Stimulated activated naive CD8-positive, alpha-beta T cell treated with anti-CD3 and anti-CD28 coated beads, Interleukin-15, Interleukin-2, amounts not matched to agents 100 ng/mL and 50 ng/mL, for 24 hours (primary cell): ENCODE results near the gene ATXN1.
A peak's percentile ranks its signal among the peaks of the same experiment; 100 is the strongest.

ENCODE experiments used
- H3K27ac Mint-ChIP-seq: one replicate; pipeline ENCODE4 v1.8.0; 2021; ENCODE audit warnings: mild to moderate bottlenecking, mixed read lengths
- H3K27me3 Mint-ChIP-seq: one replicate; pipeline ENCODE4 v1.8.0; 2021; ENCODE audit warnings: mixed read lengths
- H3K36me3 Mint-ChIP-seq: one replicate; pipeline ENCODE4 v1.8.0; 2021; ENCODE audit warnings: low read depth, mixed read lengths
- H3K4me1 Mint-ChIP-seq: one replicate; pipeline ENCODE4 v1.8.0; 2021; ENCODE audit warnings: low read depth, mixed read lengths
- H3K4me3 Mint-ChIP-seq: one replicate; pipeline ENCODE4 v1.8.0; 2021; ENCODE audit warnings: mild to moderate bottlenecking, mixed read lengths
- H3K9me3 Mint-ChIP-seq: one replicate; pipeline ENCODE4 v1.8.0; 2021; ENCODE audit warnings: mixed read lengths

ATXN1 gene

DNA sequence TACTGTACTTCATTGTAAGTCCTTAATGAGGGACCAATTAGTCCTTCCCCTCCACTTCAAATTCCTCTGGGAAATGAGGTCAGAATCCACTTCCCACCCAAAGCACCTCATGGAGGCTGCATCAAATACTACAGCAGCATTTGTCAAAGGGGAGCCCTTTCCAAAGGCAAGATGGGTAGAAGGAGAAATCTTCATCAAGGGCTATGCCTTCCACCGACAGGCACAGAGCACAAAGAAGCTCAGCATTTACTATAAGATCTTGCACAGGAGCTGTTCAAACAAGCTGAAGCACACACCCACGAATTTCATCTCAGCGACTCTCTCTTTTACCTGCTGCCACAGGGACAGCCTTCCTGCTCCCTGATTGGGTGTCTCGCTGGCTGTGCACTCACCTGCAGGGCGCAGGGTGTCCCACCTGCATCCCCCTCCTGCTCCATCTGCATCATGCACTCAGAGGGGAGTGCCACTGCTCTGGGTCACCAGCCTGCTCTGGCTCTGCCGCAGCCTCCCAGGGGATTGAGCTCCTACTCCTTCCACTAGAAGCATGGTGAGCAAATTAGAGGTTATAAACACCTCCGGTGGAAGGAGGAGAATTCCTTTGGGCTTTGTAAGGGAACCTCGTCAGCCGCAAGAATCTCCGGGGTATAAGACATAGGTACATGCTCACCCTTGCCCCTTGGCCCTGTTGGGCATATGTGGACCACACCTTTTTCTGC lies 164.5 kb downstream of the ATXN1 start:
- Mint-ChIP-seq H3K4me1 (peaks cover 43% of the 10 kb centered on the region), H3K9me3 (peaks cover 4% of the 10 kb centered on the region), H3K4me3 (no peak overlapping the region), H3K27me3 (no peaks in the 10 kb centered on the region), H3K36me3 (peaks cover 20% of the 10 kb centered on the region), H3K27ac (no peak overlapping the region)

DNA sequence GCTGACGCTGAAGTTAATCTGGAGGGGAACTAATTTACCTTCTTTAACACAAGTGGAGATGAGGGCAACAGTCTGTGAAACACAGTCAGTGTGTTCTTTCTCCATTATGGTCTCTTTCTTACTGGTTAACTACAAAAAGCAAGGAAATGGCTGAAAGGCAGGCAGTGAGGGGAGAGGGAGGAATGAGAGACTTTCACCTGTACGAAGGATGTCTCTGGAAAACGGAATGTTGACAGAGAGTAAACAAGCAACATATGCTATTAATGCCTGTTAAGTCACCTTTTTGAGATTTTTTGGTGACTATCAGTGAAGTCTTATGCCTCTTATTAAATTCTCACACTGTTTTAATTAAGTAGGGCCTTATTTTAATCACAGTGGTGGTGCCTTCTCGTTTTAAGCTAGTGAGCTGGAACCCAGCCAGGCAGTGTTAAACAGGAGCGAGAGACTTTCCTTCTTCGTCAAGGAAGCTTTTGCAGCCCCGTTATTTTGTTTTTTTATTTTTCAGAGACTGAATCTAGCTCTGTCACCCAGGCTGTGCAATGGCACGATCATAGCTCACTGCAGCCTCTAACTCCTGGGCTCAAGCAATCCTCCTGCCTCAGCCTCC lies 165.6 kb downstream of the ATXN1 start:
- H3K27ac Mint-ChIP-seq = no peak overlapping the region
- H3K4me3 Mint-ChIP-seq = no peak overlapping the region
- peaks cover 39% of the 10 kb centered on the region for H3K4me1 Mint-ChIP-seq
- H3K36me3 Mint-ChIP-seq = peaks cover 20% of the 10 kb centered on the region
- H3K9me3 Mint-ChIP-seq = peaks cover 4% of the 10 kb centered on the region
- no peaks in the 10 kb centered on the region for H3K27me3 Mint-ChIP-seq

DNA sequence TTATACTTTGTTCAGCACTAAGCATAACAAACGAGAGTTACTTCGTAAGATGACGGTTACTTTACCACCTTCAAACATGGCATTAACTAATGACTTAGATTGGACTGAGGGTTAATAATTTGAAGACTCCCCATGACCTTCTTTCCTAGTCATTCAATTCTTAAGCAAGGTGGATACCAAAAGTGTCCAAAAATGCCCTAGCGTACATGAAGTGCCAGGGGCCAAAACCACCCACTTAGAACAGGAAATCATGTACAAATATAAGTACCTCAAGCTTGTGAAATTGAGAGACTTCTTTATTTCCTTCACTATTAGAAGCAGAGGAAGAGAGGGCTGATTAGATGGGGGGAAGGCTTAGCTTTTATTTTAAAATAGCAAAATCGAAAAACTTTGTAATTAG lies 166.4 kb downstream of the ATXN1 start:
- Mint-ChIP-seq H3K4me1 (peaks cover 31% of the 10 kb centered on the region), H3K27me3 (no peaks in the 10 kb centered on the region), H3K27ac (no peak overlapping the region), H3K9me3 (peaks cover 4% of the 10 kb centered on the region), H3K4me3 (no peak overlapping the region), H3K36me3 (peaks cover 20% of the 10 kb centered on the region)

DNA sequence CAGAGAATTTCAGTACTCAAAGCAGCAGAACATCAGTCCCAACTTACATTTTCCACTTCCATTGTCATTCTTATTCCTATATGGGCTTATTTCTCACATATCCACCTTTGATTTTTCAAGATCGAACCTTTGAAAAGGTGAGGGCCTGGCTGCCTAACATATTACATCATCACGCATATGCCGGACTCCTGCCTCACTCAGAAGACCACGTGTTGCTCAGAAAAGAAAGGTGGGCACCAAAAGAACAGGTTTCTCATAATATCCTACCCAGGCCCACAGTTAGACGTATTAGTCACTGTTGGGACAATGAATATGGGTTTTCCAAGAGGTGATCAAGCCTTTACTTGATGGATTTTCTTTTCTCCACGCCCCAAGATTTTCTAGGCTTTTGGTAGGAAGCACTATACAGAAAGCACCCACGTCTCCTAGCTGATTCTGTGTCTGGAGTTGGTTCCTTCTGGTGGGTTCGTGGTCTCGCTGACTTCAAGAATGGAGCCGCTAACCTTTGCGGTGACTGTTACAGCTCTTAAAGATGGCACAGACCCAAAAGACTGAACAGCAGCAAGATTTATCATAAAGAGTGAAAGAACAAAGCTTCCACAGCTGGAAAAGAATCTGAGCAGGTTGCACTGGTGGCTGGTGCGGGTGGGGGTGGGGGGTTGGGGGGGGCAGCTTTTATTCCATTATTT lies 168.9 kb downstream of the ATXN1 start:
- Mint-ChIP-seq H3K4me3 (peak overlapping the region; percentile 48), H3K36me3 (peaks cover 24% of the 10 kb centered on the region), H3K4me1 (peaks cover 30% of the 10 kb centered on the region), H3K27ac (peak overlapping the region; percentile 83), H3K9me3 (peaks cover 4% of the 10 kb centered on the region), H3K27me3 (no peaks in the 10 kb centered on the region)

DNA sequence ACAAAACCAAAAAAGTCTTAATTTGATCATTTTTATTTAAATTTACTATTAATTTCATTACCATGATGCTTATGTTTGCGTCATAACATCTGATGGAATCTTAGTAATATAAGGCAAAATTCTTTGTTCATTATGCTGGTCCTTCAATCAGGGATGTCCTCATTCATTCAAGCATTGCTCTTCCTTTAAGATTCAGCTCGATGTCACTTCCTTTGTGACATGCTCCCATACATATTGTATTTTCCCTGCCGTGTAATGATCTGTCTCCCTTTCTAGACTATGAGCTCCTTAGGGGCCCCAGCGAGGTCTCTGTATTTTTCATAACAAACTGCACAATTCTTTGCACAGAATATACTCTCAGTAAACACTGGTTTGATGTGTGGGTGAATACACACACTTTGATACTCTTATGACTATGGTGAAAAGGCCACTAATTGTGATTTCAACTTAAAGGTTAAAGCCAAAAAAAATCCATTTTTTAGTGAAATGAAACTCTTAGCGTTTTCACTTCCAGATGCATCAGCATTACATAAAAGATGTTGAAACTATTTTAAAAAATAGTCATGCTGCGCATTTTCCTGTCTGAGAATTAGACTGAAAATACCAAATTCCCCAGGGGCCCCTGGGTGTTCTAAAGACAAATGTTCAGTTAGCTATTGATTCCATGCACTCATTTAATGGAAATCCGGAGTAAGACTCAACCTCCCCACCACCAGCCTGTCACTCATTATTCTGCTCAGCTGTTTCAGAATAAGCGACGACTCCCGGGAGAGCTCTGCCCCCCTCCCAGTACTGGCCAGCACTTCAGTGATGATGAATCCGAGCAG lies 169.7 kb downstream of the ATXN1 start:
- peak overlapping the region; percentile 83 for H3K27ac Mint-ChIP-seq
- peak overlapping the region; percentile 48 for H3K4me3 Mint-ChIP-seq
- peaks cover 31% of the 10 kb centered on the region for H3K4me1 Mint-ChIP-seq
- H3K9me3 Mint-ChIP-seq = peaks cover 4% of the 10 kb centered on the region
- peaks cover 25% of the 10 kb centered on the region for H3K36me3 Mint-ChIP-seq
- H3K27me3 Mint-ChIP-seq = no peaks in the 10 kb centered on the region

DNA sequence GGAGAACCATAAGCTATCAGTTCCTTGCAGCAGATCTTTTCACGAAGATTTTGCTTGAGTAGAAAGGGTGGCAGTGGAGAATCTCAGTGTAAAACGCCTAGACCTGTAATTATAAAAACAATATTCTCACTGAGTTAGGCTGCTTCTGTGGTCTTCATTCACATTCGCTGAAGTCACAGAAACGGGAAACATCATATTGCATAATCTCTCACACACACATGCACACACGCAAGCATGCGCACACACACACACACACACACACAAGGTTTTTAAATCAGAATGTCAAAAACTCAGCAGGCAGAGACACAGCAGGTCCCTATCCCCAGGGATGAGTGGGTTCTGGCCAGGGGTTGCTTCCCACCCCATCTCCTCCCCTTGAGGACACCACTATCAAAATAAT lies 175.5 kb downstream of the ATXN1 start:
- no peaks in the 10 kb centered on the region for H3K27me3 Mint-ChIP-seq
- H3K4me3 Mint-ChIP-seq = peak overlapping the region; percentile 30
- peaks cover 19% of the 10 kb centered on the region for H3K4me1 Mint-ChIP-seq
- no peaks in the 10 kb centered on the region for H3K9me3 Mint-ChIP-seq
- H3K36me3 Mint-ChIP-seq = peaks cover 42% of the 10 kb centered on the region
- peak overlapping the region; percentile 5 for H3K27ac Mint-ChIP-seq

DNA sequence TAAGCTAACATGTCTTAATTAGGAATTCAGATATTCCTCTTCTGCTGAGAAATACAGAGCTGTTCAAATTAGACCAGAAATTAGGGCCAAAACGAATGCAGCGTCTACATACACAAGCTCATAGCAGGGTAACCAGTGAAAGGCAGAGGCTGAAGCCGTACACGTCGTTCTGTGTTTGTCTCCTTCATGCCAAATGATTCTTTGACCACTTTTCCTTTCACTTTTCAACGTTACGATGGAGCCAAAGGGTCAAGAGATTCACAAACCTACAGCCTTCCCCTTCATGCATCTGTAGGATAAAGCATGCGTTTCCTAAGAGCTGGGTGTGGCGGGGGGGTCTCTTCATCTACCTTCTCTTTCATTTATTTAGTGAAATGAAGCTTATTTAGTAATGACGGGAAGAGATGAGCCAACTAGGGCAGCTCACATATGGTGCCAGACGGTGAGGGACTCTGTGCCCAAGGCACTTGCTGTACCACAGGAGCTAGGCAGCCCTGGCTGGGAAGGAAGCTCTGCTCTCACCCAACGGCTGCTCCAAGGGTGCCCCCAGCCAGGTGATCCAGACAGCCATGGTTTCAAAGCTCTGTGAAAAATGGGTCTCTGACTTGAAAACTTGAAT lies 178.0 kb downstream of the ATXN1 start:
- Mint-ChIP-seq H3K27me3 (no peaks in the 10 kb centered on the region), H3K36me3 (peaks cover 41% of the 10 kb centered on the region), H3K4me1 (peaks cover 17% of the 10 kb centered on the region), H3K4me3 (no peak overlapping the region), H3K9me3 (no peaks in the 10 kb centered on the region), H3K27ac (no peak overlapping the region)

DNA sequence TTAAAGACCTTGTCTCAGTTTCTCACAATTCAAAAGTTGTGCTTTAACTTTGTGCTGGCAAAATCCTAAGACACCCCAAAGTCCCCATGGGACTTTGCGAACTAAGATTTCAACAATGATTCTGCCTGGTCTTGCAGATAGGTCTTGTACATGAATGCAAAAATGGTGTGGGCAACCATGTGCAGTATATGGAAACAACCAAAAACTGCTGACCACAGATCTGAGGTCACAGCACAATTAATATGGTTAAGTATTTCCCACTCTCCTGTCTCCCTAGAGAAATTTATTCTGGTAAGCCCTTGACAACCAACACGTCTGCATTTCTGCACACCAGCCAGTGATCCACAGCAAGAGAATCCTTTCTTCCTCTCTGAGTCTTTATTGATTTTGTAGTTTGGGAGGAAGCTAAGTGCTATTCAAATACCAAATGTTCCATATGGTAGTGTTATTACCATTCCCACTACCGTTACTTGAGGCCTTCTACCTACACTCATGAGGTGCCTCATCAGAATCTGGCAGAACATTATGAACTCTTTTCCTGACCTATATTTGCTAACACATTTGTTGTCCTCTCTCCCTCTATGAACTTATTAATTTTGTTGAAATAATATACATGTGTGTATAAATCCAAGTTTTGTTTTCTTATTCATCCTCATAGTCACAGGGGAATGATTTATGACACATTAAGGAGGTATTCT lies 178.7 kb downstream of the ATXN1 start:
- no peak overlapping the region for H3K4me3 Mint-ChIP-seq
- H3K36me3 Mint-ChIP-seq = peaks cover 40% of the 10 kb centered on the region
- no peak overlapping the region for H3K27ac Mint-ChIP-seq
- no peaks in the 10 kb centered on the region for H3K9me3 Mint-ChIP-seq
- H3K4me1 Mint-ChIP-seq = peaks cover 12% of the 10 kb centered on the region
- no peaks in the 10 kb centered on the region for H3K27me3 Mint-ChIP-seq

- H3K4me1 Mint-ChIP-seq = peaks cover 7% of the 10 kb centered on the region
- H3K9me3 Mint-ChIP-seq = no peaks in the 10 kb centered on the region
- H3K27me3 Mint-ChIP-seq = no peaks in the 10 kb centered on the region
- H3K27ac Mint-ChIP-seq = no peak overlapping the region
- H3K4me3 Mint-ChIP-seq = no peak overlapping the region
- peaks cover 31% of the 10 kb centered on the region for H3K36me3 Mint-ChIP-seq
Observed at GRCh38 chr6:16578695-16579285, 182.5 kb downstream of the ATXN1 start.

- Mint-ChIP-seq H3K27ac (no peak overlapping the region), H3K27me3 (no peaks in the 10 kb centered on the region), H3K4me1 (peaks cover 7% of the 10 kb centered on the region), H3K36me3 (peaks cover 27% of the 10 kb centered on the region), H3K4me3 (no peak overlapping the region), H3K9me3 (no peaks in the 10 kb centered on the region)
Observed at GRCh38 chr6:16576451-16577368, 184.6 kb downstream of the ATXN1 start.

- no peaks in the 10 kb centered on the region for H3K9me3 Mint-ChIP-seq
- H3K27me3 Mint-ChIP-seq = no peaks in the 10 kb centered on the region
- H3K4me1 Mint-ChIP-seq = peaks cover 7% of the 10 kb centered on the region
- H3K36me3 Mint-ChIP-seq = peaks cover 27% of the 10 kb centered on the region
- H3K4me3 Mint-ChIP-seq = no peak overlapping the region
- no peak overlapping the region for H3K27ac Mint-ChIP-seq
Observed at GRCh38 chr6:16575655-16576054, 185.6 kb downstream of the ATXN1 start.

GRCh38 chr6:16572943-16573342 lies 188.3 kb downstream of the ATXN1 start:
- Mint-ChIP-seq H3K36me3 (peaks cover 29% of the 10 kb centered on the region), H3K4me1 (peaks cover 12% of the 10 kb centered on the region), H3K27me3 (no peaks in the 10 kb centered on the region), H3K9me3 (no peaks in the 10 kb centered on the region), H3K27ac (no peak overlapping the region), H3K4me3 (no peak overlapping the region)

DNA sequence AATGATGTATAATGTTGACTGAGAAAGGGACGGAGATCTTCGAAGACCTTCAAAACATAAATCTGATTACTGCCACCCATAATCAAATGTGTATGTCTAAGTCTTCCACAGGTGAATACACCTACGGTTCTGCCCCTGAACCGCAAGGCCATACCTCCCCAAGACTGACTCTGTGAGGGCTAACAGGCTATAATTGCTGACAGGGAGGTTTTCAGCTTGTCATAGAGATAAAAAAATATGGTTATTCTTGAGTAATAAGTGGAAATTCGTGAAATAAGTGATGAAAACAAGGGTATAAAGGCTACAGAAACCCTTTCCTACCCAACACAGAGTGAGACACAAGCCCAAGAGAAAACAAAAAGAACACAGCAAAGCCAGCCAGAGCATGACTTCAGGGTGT lies 188.9 kb downstream of the ATXN1 start:
- Mint-ChIP-seq H3K4me1 (peaks cover 12% of the 10 kb centered on the region), H3K9me3 (no peaks in the 10 kb centered on the region), H3K27ac (no peak overlapping the region), H3K4me3 (no peak overlapping the region), H3K36me3 (peaks cover 29% of the 10 kb centered on the region), H3K27me3 (no peaks in the 10 kb centered on the region)
